ENCODE results near the gene NENF. TPM values are rescaled to one million over a fixed set of nuclear protein-coding genes. Genes with fewer than 3 reads are reported as not detected.

The NENF gene
- total RNA-seq, 1 donor from 2014 or later, result 42.5 TPM

DNA sequence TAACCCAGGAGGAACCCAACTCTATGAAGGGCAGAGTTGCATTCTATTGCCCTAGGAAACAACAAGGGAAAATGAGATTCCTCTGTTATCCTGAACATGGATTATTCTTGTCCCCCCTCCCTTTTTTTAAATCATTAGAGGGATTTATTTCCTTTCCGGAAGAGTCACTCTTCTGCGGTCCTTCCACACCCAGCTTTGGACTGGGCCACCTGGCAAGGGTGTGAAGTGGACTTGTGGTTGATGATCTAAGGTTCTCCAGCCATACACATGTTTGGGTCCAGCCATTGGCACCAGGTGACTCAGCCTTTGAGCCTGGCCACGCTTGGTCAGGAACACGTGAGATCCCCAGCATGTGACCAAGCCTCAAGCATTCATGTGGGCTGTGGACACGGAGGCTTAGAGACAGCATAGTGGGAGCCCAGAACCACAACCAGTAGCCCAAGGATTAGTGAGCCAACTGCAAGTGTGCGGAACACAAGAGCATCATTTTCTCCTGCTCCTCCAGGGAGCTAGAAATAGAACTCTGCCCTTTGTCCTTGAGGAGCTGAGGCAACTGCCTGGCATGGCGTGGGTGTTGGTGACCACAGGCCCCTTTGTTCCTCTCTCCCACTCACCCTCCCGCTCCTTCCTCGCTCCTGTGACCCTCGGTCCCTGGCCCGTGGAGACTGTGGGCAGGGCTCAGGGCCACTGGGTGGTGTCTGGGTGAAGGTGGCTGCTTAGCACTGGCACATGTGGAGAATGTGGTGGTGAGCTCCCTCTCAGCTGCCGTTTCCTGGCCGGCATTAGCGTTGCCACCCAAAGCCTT lies 50.1 kb downstream of the NENF start:
- no peak overlapping the region for H3K4me3 Mint-ChIP-seq (ENCODE audit: low read depth)
- H3K4me1 Mint-ChIP-seq (ENCODE audit: low read depth), result peaks cover 4% of the 10 kb centered on the region
- H3K9me3 Mint-ChIP-seq, result no peaks in the 10 kb centered on the region
- H3K27ac Mint-ChIP-seq, result no peak overlapping the region
- no peak for DNase-seq (ENCODE audit: low spot score)
- no peaks in the 10 kb centered on the region for H3K36me3 Mint-ChIP-seq (ENCODE audit: low read depth)
- peaks cover 8% of the 10 kb centered on the region for H3K27me3 Mint-ChIP-seq (ENCODE audit: low read depth)
- intact Hi-C loops (cut with micrococcal nuclease), result no loop called here

DNA sequence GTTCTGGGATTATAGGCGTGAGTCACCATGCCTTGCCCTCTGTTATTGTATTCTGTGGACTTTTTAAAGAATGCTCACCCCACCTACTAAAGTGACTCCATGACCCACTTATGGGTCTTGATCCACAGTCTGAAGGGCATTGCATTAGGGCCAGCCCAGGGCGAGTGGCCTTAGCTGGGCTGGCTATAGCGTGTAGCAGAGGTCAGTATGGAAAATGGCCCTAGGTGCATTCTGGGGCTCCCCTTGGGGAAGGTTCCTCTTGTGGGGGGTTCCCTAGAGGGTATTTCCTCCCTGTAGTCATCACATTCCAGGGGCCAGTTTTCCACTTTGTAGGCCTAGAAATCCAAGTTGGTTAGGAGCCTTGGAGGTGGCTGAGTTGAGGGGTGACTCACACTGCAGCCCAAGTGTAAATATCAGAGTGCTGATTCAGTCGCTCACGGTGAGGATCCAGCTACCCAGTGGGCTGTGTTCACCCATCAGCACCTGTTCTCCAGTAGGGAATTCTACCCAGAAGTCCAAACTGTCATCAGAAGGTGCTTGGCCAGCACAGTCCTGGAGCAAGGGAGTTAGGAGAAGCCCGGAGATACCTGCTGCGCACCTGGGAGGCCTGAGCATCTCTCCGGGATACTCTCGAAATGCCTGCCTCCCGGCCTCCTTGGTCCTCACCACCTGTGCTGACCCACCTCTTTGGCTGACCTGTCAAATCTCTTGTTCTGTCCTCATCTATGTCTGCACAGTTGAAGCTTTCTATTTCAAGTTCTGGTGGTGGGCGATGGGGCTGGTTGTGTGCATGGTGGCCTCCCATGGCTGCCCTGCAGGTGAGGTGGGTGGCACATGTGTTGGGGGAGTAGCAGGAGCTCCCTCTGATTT lies 52.2 kb downstream of the NENF start:
- Mint-ChIP-seq H3K4me1 (ENCODE audit: low read depth) (peaks cover 3% of the 10 kb centered on the region), H3K9me3 (no peaks in the 10 kb centered on the region), H3K27me3 (ENCODE audit: low read depth) (peaks cover 10% of the 10 kb centered on the region), H3K4me3 (ENCODE audit: low read depth) (no peak overlapping the region), H3K27ac (no peak overlapping the region), H3K36me3 (ENCODE audit: low read depth) (no peaks in the 10 kb centered on the region)
- intact Hi-C loops (cut with micrococcal nuclease), result no loop called here
- DNase-seq (ENCODE audit: low spot score), result no peak

- no peaks in the 10 kb centered on the region for H3K36me3 Mint-ChIP-seq (ENCODE audit: low read depth)
- H3K27ac Mint-ChIP-seq, result no peak overlapping the region
- DNase-seq (ENCODE audit: low spot score), result no peak
- peaks cover 12% of the 10 kb centered on the region for H3K27me3 Mint-ChIP-seq (ENCODE audit: low read depth)
- no peak overlapping the region for H3K4me3 Mint-ChIP-seq (ENCODE audit: low read depth)
- intact Hi-C loops (cut with micrococcal nuclease), result no loop called here
- H3K9me3 Mint-ChIP-seq, result no peaks in the 10 kb centered on the region
- H3K4me1 Mint-ChIP-seq (ENCODE audit: low read depth), result peaks cover 3% of the 10 kb centered on the region
Measured at GRCh38 chr1:212485571-212485912, 52.8 kb downstream of the NENF start.

GRCh38 chr1:212485913-212486618 lies 53.3 kb downstream of the NENF start:
- DNase-seq (ENCODE audit: low spot score), result no peak
- H3K4me1 Mint-ChIP-seq (ENCODE audit: low read depth), result peaks cover 3% of the 10 kb centered on the region

GRCh38 chr1:212486619-212486975 lies 53.9 kb downstream of the NENF start:
- peaks cover 3% of the 10 kb centered on the region for H3K4me1 Mint-ChIP-seq (ENCODE audit: low read depth)
- H3K9me3 Mint-ChIP-seq, result no peaks in the 10 kb centered on the region
- no peak for DNase-seq (ENCODE audit: low spot score)
- H3K4me3 Mint-ChIP-seq (ENCODE audit: low read depth), result no peak overlapping the region
- H3K27me3 Mint-ChIP-seq (ENCODE audit: low read depth), result peaks cover 11% of the 10 kb centered on the region
- no peaks in the 10 kb centered on the region for H3K36me3 Mint-ChIP-seq (ENCODE audit: low read depth)
- intact Hi-C loops (cut with micrococcal nuclease), result no loop called here
- no peak overlapping the region for H3K27ac Mint-ChIP-seq

More at GRCh38 chr1:212485913-212486618, 53.3 kb downstream of the NENF start:
- H3K9me3 Mint-ChIP-seq, result no peaks in the 10 kb centered on the region
- H3K36me3 Mint-ChIP-seq (ENCODE audit: low read depth), result no peaks in the 10 kb centered on the region
- H3K27ac Mint-ChIP-seq, result no peak overlapping the region
- peaks cover 8% of the 10 kb centered on the region for H3K27me3 Mint-ChIP-seq (ENCODE audit: low read depth)
- intact Hi-C loops (cut with micrococcal nuclease), result no loop called here
- H3K4me3 Mint-ChIP-seq (ENCODE audit: low read depth), result no peak overlapping the region

DNA sequence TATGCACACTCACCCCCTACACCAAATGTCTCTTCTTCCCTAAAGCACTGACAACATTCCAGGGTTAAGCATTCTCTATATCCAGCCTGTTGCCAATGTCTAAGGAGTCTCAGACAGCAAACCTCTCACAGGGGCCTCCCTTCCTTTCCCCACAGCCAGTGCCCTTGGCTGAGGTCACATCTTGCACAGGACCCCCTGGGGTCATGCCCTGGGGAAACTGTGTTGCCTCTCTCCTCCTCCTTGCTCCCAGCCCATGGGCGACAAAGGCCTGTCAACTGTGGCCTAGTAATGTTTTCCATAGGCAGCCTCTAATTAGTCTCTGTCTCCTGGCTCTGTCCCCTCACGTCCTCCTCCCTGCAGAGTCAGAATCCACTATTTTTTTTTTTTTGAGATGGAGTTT lies 54.6 kb downstream of the NENF start:
- intact Hi-C loops (cut with micrococcal nuclease), result no loop called here
- H3K36me3 Mint-ChIP-seq (ENCODE audit: low read depth), result no peaks in the 10 kb centered on the region
- DNase-seq (ENCODE audit: low spot score), result no peak
- no peak overlapping the region for H3K4me3 Mint-ChIP-seq (ENCODE audit: low read depth)
- H3K27ac Mint-ChIP-seq, result no peak overlapping the region
- peaks cover 8% of the 10 kb centered on the region for H3K27me3 Mint-ChIP-seq (ENCODE audit: low read depth)
- peaks cover 3% of the 10 kb centered on the region for H3K4me1 Mint-ChIP-seq (ENCODE audit: low read depth)
- no peaks in the 10 kb centered on the region for H3K9me3 Mint-ChIP-seq

DNA sequence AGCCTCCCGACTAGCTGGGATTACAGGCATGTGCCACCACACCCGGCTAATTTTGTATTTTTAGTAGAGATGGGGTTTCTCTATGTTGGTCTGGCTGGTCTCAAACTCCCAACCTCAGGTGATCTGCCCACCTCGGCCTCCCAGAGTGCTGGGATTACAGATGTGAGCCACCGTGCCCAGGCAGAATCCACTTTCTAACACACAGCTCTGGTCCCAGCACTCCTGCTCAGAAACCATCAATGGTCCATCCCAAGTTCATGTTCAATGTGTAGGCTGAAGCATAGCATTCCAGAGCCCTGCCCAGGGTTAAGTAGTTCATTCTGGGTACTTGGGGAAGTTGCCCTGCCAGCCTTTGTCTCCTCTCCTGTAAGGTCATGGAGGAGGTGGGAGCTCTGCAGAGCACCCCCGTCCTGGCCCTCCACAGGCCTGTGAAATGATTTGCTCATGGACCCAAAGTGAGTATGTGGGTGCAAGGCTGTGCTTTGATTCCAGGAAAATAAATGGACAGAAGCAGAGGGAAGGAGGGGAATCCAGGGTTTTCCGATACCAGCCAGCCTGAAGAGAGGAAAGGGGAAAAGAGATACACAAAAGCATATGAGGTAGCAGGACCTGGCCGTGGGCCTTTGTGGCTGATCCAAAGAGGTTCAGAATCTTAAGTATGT lies 55.2 kb downstream of the NENF start:
- Mint-ChIP-seq H3K27me3 (ENCODE audit: low read depth) (peaks cover 8% of the 10 kb centered on the region), H3K4me1 (ENCODE audit: low read depth) (peaks cover 3% of the 10 kb centered on the region), H3K4me3 (ENCODE audit: low read depth) (no peak overlapping the region), H3K27ac (no peak overlapping the region), H3K36me3 (ENCODE audit: low read depth) (no peaks in the 10 kb centered on the region), H3K9me3 (no peaks in the 10 kb centered on the region)
- DNase-seq (ENCODE audit: low spot score), result no peak
- intact Hi-C loops (cut with micrococcal nuclease), result no loop called here

DNA sequence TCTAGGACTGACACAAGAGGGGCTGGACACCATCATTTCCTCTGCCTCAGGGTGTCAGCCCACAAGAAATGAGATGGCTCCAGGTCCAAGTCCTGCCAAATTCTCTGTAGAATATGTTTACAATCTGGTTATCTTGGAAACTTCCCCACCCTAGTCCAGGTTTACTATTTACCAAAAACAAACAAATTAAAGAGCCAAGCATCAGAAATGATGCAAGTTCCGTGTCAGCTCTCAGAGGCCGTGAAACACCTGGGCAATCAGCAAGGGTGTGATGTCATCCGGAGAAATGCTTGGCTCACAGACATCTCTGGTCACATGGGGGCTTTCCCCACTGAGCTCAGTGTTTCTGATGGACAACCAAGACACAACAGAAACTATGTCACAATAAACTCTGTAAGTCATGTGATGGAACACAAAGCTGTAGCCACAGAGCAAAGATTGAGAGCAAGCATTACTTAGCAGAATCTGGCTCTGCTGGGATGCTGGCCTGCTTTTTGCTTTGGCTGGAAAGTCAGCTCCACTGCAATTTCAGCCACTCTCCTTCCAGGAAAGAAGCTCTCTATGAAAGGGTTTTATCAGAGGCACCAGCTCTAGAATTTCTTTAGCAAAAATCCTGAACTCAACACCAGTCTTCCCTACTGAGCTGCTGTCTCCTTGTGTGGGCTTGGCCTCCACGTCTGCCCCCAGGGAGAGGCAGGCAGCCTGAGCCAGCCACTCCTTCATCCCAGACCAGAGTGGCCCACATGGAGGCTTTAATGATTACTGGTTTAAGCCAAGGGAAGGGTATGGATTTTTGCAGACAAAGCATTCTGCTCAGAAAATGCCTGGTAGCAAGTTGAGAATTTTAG lies 55.9 kb downstream of the NENF start:
- H3K27ac Mint-ChIP-seq, result no peak overlapping the region
- intact Hi-C loops (cut with micrococcal nuclease), result no loop called here
- H3K36me3 Mint-ChIP-seq (ENCODE audit: low read depth), result no peaks in the 10 kb centered on the region
- H3K9me3 Mint-ChIP-seq, result no peaks in the 10 kb centered on the region
- no peak overlapping the region for H3K4me3 Mint-ChIP-seq (ENCODE audit: low read depth)
- H3K27me3 Mint-ChIP-seq (ENCODE audit: low read depth), result peaks cover 8% of the 10 kb centered on the region
- no peak for DNase-seq (ENCODE audit: low spot score)
- H3K4me1 Mint-ChIP-seq (ENCODE audit: low read depth), result peaks cover 3% of the 10 kb centered on the region

GRCh38 chr1:212489284-212489859 lies 56.7 kb downstream of the NENF start:
- no peak for DNase-seq (ENCODE audit: low spot score)
- Mint-ChIP-seq H3K27me3 (ENCODE audit: low read depth) (peaks cover 8% of the 10 kb centered on the region), H3K4me3 (ENCODE audit: low read depth) (no peak overlapping the region), H3K36me3 (ENCODE audit: low read depth) (no peaks in the 10 kb centered on the region), H3K9me3 (no peaks in the 10 kb centered on the region), H3K4me1 (ENCODE audit: low read depth) (peaks cover 3% of the 10 kb centered on the region), H3K27ac (no peak overlapping the region)
- intact Hi-C loops (cut with micrococcal nuclease), result no loop called here

DNA sequence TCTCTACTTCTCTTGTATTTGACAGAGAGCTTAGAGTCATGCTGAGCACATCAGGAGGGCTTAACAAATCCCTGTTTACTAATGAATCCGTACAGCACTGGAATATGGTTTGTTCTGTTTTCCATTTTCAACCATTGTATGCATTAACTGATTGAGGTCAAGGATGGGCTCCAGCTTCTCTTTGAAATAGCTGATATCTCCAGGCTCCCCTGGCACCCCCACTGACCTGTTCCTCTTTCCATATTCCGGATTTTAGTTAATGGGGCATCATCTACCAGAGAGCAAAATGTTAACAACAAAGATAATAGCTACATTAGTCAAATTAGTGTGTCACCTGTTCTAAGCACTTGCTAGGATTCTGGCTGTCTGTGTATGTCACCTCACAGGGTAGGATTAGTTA lies 57.6 kb downstream of the NENF start:
- no peak for DNase-seq (ENCODE audit: low spot score)
- intact Hi-C loops (cut with micrococcal nuclease), result no loop called here
- Mint-ChIP-seq H3K9me3 (no peaks in the 10 kb centered on the region), H3K36me3 (ENCODE audit: low read depth) (no peaks in the 10 kb centered on the region), H3K4me1 (ENCODE audit: low read depth) (peaks cover 3% of the 10 kb centered on the region), H3K27ac (no peak overlapping the region), H3K27me3 (ENCODE audit: low read depth) (peaks cover 8% of the 10 kb centered on the region), H3K4me3 (ENCODE audit: low read depth) (no peak overlapping the region)

GRCh38 chr1:212491454-212491853 lies 58.7 kb downstream of the NENF start:
- no peaks in the 10 kb centered on the region for H3K36me3 Mint-ChIP-seq (ENCODE audit: low read depth)
- DNase-seq (ENCODE audit: low spot score), result no peak
- H3K9me3 Mint-ChIP-seq, result no peaks in the 10 kb centered on the region
- no peak overlapping the region for H3K4me3 Mint-ChIP-seq (ENCODE audit: low read depth)
- intact Hi-C loops (cut with micrococcal nuclease), result no loop called here
- H3K27ac Mint-ChIP-seq, result no peak overlapping the region
- H3K27me3 Mint-ChIP-seq (ENCODE audit: low read depth), result peaks cover 14% of the 10 kb centered on the region
- peaks cover 3% of the 10 kb centered on the region for H3K4me1 Mint-ChIP-seq (ENCODE audit: low read depth)

Data from activated T-helper 2 cell treated with anti-CD3 and anti-CD28 coated beads, Interferon-gamma antibody, Interleukin-2, Interleukin-4, amounts not matched to agents 10 μg/mL and 5 μg/mL and 100 μg/mL, durations not matched to agents 14 hours and 24 hours and 36 hours (primary cell).